Kidney (tissue), 14 donors: ENCODE results near the gene RAET1L. TPM values are rescaled to one million over a fixed set of nuclear protein-coding genes. Genes with fewer than 3 reads are reported as not detected.

ENCODE experiments used
- DNase-seq, 5 donors: peaks; one replicate each; pipeline ENCODE4 v3.0.0-alpha.2; 2013 to 2020
- FAIRE-seq: peaks from 2 replicates; lab custom pipeline; 2012; peaks lifted over from hg19 to GRCh38; lab: Jason Lieb, UNC
- H3K27ac ChIP-seq, 2 donors: one replicate each; pipeline ENCODE4 v1.7.0; 2013; ENCODE audit warnings: low read depth in 2 of 2, low read length in 2 of 2, inconsistent platforms in 1 of 2
- H3K27me3 ChIP-seq: one replicate; pipeline ENCODE4 v1.7.1; 2013; ENCODE audit warnings: low read length, inconsistent platforms; ENCODE audit not compliant: control insufficient read depth, insufficient read depth
- H3K36me3 ChIP-seq, 3 donors: one replicate each; pipeline versions ENCODE4 v1.7.0 to v1.7.1; 2013; ENCODE audit warnings: low read length in 3 of 3, control low read depth in 1 of 3, inconsistent platforms in 1 of 3; ENCODE audit not compliant: insufficient read depth in 3 of 3, control insufficient read depth in 2 of 3
- H3K4me1 ChIP-seq, 3 donors: one replicate each; pipeline versions ENCODE4 v1.7.0 to v1.7.1; 2013; ENCODE audit warnings: low read length in 3 of 3, inconsistent platforms in 1 of 3, low read depth in 1 of 3; ENCODE audit not compliant: control insufficient read depth in 2 of 3, insufficient read depth in 2 of 3
- H3K4me3 ChIP-seq, 3 donors: one replicate each; pipeline versions ENCODE4 v1.7.0 to v1.8.1; 2013; ENCODE audit warnings: low read length in 3 of 3, control low read depth in 1 of 3, inconsistent platforms in 1 of 3
- H3K9ac ChIP-seq, 3 donors: one replicate each; pipeline versions ENCODE4 v1.7.0 to v1.7.1; 2013; ENCODE audit warnings: low read length in 3 of 3, control low read depth in 1 of 3, inconsistent platforms in 1 of 3
- H3K9me3 ChIP-seq, 3 donors: one replicate each; pipeline versions ENCODE4 v1.7.0 to v1.7.1; 2013; ENCODE audit warnings: low read length in 3 of 3, control low read depth in 1 of 3, inconsistent platforms in 1 of 3; ENCODE audit not compliant: control insufficient read depth in 2 of 3, insufficient read depth in 1 of 3
- CTCF ChIP-seq: IDR thresholded peaks from 3 replicates; pipeline ENCODE4 v1.5.1; 2012; ENCODE audit warnings: mild to moderate bottlenecking, moderate library complexity, borderline replicate concordance; ENCODE audit not compliant: insufficient read depth; ENCODE audit errors: extremely low read depth
- intact Hi-C: fragments of 100-400 bp; cut with DNase I; formaldehyde crosslinking; loops from one replicate; pipeline ENCODE4 v1.11.1; 2022
- polyA plus RNA-seq: library from polyadenylated mRNA; stranded (reverse); fragments of 350-450 nt; fragmentation: Illumina TruSeq; extraction: RNeasy Lipid Tissue Mini Kit (QIAGEN cat#74804); gene quantifications from one replicate; pipeline ENCODE4 v1.2.3, GENCODE V29; 2014; ENCODE audit warnings: low read depth, low replicate concordance; ENCODE audit not compliant: insufficient read depth
- total RNA-seq: library from RNA; stranded (reverse); fragmentation: NEBNext Ultra II Directional; extraction: Animal tissue kit (Norgen Biotek cat#: 25700); gene quantifications from one replicate; pipeline ENCODE4 v1.2.1, GENCODE V29; 2021
- donor health status: control.
- donor health status: control.
- donor health status: control.
- donor health status: control.
- donor health status: control.
- donor health status: DM: yes; HTN: yes; CAD: no.
- donor health status: Normal renal cell carcinoma (clear cell type).

RAET1L gene
- total and polyA plus RNA-seq, 2 donors from 2014 or later = 3.3 TPM; not detected in 1

- Histone ChIP-seq H3K4me1 (no peaks in the 10 kb centered on the region), H3K9ac (no peak overlapping the region), H3K4me3 (no peak overlapping the region), H3K27me3 (no peaks in the 10 kb centered on the region), H3K27ac (no peak overlapping the region), H3K9me3 (no peaks in the 10 kb centered on the region), H3K36me3 (no peaks in the 10 kb centered on the region)
- no peak for TF ChIP-seq CTCF
- FAIRE-seq = no peak
- peak in 1 of 5 donors; percentile 4 for DNase-seq
- intact Hi-C loops = no loop called here
Observed at GRCh38 chr6:150050846-150051245, 25.5 kb upstream of the RAET1L start.

GRCh38 chr6:150048099-150048498 is 22.8 kb upstream of the RAET1L start:
- intact Hi-C loops = no loop called here
- FAIRE-seq = no peak

GRCh38 chr6:150046943-150047342 is 21.6 kb upstream of the RAET1L start:
- FAIRE-seq (no peak), DNase-seq (no peak)
- TF ChIP-seq CTCF = no peak
- intact Hi-C loops = no loop called here
- Histone ChIP-seq H3K4me3 (no peak overlapping the region), H3K9me3 (no peaks in the 10 kb centered on the region), H3K9ac (no peak overlapping the region), H3K27me3 (no peaks in the 10 kb centered on the region), H3K27ac (no peak overlapping the region), H3K36me3 (no peaks in the 10 kb centered on the region), H3K4me1 (no peaks in the 10 kb centered on the region)

More at GRCh38 chr6:150048099-150048498, 22.8 kb upstream of the RAET1L start:
- no peaks in the 10 kb centered on the region for H3K27me3 ChIP-seq
- no peak for DNase-seq
- H3K4me3 ChIP-seq = no peak overlapping the region
- no peak overlapping the region for H3K27ac ChIP-seq
- H3K9me3 ChIP-seq = no peaks in the 10 kb centered on the region
- no peaks in the 10 kb centered on the region for H3K4me1 ChIP-seq
- TF ChIP-seq CTCF = no peak
- no peaks in the 10 kb centered on the region for H3K36me3 ChIP-seq
- no peak overlapping the region for H3K9ac ChIP-seq

- H3K4me1 ChIP-seq = no peaks in the 10 kb centered on the region
- intact Hi-C loops = no loop called here
- FAIRE-seq (no peak), DNase-seq (no peak)
- no peak overlapping the region for H3K9ac ChIP-seq
- peaks cover 4% of the 10 kb centered on the region for H3K27me3 ChIP-seq
- H3K9me3 ChIP-seq = no peaks in the 10 kb centered on the region
- no peaks in the 10 kb centered on the region for H3K36me3 ChIP-seq
- H3K27ac ChIP-seq = no peak overlapping the region
- TF ChIP-seq CTCF = no peak
- H3K4me3 ChIP-seq = no peak overlapping the region
Observed at GRCh38 chr6:150044621-150045145, 19.4 kb upstream of the RAET1L start.
